Uterus (tissue), 2 donors: ENCODE measurements around the gene CHST14.

ENCODE experiments used
- CTCF ChIP-seq, 4 experiments: fragments of 200-600 bp in 2 of 4; fragments of 450-650 bp in 2 of 4; sonication (generic) in 2 of 4; IDR thresholded peaks; one replicate each; pipeline ENCODE4 v1.5.1; 2016 to 2019; ENCODE audit warnings: antibody characterized with exemption in 4 of 4, mild to moderate bottlenecking in 2 of 4, moderate library complexity in 1 of 4
- POLR2A ChIP-seq, 2 donors: fragments of 450-650 bp; IDR thresholded peaks; one replicate each; pipeline ENCODE4 v1.6.1; 2016; ENCODE audit warnings: antibody characterized with exemption in 2 of 2, mild to moderate bottlenecking in 1 of 2, moderate library complexity in 1 of 2

GRCh38 chr15:40425681-40426080 lies 45.1 kb upstream of the CHST14 start:
- TF ChIP-seq CTCF (IDR thresholded peaks at IDR 0.05) (no peak), POLR2A (IDR thresholded peaks at IDR 0.05) (no peak)
